IPS DF 19.7 (cell line): ENCODE data around the gene P2RX2.
A peak's percentile ranks its signal among the peaks of the same experiment; 100 is the strongest.
"Not testable (repeated sequence)": the region's sequence is repeated elsewhere in the genome, so short reads cannot be mapped to it uniquely, and the experiment has no call there.

Experiments used
- DNase-seq: peaks from one replicate; pipeline ENCODE4 v3.0.0-alpha.2; 2013; ENCODE audit warnings: low read depth, low spot score

The P2RX2 gene

DNA sequence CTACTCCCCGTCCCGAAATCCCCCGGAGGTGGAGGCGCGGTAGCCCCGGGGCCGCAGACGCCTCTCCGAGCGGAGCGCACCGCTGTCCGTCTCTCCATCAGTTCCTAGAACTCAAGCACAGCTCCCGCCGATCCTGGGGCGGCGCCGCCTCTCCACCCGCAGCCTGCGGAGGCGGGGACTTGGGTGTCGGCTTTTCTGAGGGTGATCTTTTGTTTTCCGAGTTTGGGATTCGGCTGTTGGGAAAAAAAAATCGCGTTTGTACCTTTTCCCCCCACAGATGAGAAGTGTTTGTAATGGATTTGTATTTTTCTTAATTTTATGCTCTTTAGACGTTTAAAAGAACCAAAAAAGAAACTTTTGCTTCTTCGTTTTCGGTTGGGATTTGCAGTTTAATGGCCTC lies 34.8 kb upstream of the P2RX2 start:
- no peak for DNase-seq

DNA sequence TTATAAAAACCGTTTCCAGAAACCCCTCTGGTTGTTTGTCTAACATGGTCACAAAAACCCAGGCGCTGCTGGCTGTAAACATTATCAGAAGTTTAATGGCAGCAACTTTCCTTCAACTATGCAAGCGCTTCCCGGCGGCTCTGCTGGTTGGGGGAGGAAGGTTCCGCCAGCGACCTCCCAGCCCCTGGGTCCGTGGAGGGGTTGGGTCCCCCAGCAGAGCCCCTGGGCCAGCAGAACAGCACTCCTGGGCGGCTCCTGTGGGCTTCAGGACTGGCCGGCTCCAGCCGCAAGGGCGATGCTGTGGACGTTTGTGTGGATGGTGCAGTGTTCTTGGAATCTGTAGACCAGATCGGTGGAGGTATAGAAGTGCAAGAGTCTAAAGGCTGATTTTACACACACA lies 34.1 kb upstream of the P2RX2 start:
- DNase-seq = no peak

DNA sequence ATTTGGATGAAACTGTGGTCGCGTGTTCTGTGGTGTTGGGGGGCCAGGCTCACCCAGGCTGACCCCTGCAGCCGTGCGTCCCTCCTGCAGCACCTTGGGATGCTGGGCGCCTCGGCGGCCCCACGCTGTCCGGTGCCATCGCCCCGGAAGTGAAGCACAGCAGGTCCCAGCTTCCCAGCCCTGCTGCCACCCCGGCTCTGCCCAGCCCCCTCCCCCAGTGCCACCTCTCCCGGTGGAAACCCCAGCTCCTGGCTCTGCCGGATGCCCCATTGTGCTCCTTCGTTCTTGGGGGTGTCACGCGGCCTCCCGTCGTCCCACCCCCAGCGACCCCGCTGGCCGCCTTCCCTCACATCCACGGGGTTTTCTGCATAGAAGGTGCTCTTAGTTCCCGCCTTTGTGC lies 33.4 kb upstream of the P2RX2 start:
- no peak for DNase-seq

- no peak for DNase-seq
These were observed 31.6 kb upstream of the P2RX2 start for GRCh38 chr12:132586929-132587328.

DNA sequence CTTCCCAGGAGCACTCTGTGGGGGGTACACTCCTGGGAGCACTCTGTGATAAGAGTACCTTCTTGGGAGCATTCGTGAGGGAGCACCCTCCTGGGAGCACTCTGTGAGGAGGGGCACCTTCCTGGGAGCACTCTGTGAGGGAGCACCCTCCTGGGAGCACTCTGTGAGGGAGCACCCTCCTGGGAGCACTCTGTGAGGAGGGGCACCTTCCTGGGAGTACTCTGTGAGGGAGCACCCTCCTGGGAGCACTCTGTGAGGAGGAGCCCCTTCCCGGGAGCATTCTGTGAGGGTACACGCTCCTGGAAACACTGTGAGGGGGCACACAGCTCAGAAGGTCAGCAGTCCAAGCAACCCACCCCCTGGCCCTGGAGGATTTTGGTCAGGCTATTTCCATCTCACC lies 30.8 kb upstream of the P2RX2 start:
- DNase-seq = no peak

GRCh38 chr12:132588319-132588718 lies 30.3 kb upstream of the P2RX2 start:
- DNase-seq = no peak

DNA sequence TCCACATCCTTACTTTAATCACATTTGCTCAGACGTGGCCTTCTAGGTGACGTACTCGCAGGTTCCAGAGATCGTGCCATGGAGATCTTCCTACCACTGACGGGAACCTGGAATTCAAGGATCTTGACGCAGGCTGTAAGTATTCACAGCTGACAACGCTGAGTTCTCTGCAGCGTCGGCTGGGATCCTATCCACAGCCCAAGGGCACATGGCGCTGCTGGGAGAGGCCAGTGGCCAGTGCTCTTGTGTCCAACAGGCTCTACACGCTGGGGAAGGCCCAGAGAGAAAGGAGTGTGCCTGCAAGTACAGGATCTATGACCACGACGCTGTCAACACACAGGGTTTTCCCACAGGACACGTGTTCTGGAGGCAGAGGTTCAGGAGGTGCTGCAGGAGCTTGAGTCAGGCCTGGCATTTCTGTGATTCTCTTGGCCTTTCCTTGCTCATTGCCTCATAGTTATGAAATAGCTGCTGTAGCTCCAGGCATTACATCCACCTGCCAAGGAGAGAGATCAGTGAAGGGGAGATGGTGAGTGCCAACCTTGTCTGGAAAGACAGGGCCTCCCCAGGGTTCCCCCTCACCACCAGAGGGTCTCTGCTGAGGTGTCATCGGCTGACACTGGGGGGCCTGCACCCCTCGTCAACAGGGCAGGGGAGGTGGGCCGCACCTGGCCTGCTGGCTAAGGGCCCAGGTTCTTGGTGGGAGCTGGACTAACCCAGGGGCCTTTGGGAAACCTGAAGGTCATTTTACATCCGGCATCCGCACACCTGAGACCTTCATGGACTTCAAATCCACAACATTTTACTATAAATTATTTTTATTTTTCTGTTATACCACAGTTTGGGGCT lies 29.5 kb upstream of the P2RX2 start:
- no peak for DNase-seq

DNA sequence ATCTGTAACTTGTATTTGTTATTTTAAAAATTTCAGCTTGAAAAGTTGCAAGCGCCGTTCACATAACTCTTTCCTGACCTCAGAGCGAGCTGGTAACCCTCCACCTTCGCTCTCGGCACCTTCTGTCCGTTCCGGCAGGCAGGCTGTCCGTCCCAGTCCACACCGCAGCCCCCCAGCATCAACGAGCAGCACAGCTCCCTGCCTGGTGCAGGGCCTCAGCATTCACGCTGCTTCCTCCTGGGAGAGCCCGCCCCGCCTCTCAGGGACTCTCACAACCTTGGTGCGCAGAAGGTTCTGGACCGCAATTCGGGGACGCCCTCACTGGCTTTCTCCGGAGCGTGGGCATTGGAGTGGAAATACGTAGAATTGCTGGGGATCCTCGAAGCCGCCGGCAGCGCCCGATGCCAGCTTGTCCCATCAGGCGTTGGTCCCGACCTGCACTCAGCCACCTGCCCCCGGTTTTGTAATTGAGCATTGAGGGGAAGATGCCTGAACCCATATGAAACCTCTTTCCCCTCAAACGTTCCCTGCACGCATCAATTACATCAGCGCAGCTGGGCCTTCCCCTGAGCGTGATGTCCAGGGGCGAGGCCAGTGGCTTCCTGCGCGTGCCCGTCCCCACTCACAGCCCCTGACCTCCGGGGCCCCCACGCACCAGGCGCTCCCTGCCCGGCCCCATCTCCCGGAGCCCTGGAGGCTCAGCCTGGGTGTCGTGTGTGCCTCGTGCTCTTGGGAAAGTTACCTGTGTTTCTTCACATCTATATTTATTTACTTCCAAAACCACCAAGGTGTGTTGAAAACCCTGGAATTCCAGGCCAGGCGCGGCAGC lies 27.3 kb upstream of the P2RX2 start:
- no peak for DNase-seq

DNA sequence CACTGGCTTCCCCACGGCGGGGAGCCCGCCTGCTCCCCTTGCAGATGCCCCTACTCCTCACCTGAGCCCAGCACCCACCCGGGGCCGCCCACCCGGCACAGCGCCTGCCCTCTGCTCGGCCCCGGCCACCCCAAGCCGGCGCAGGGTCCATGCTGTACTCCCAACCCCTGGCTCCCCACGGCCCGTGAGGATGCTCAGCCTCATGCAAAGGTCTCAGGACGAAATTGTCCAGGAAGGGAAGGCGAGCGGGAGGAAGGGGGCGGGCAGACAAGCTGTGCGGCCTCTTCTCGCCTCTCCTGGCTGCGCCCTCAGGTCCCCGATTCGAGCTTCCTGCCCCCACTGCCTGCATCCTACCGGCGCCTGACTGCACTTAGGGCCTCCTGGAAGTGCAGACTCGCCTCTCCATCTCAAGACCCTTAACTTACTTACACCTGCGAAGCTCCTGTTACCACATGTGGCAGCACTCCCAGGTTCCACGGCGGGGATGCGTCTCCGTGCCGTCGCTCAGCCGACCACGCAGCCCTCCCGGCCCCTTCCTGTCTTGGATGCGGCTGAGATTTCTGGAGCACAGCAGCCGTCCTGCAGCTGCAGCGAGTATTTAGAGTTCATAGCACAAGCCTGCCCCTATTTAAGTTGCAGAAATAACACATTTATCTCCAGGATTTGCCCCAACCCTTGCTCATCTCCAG lies 26.1 kb upstream of the P2RX2 start:
- DNase-seq = no peak

GRCh38 chr12:132593071-132593470 lies 25.5 kb upstream of the P2RX2 start:
- DNase-seq = no peak

GRCh38 chr12:132593521-132593920 lies 25.1 kb upstream of the P2RX2 start:
- no peak for DNase-seq

DNA sequence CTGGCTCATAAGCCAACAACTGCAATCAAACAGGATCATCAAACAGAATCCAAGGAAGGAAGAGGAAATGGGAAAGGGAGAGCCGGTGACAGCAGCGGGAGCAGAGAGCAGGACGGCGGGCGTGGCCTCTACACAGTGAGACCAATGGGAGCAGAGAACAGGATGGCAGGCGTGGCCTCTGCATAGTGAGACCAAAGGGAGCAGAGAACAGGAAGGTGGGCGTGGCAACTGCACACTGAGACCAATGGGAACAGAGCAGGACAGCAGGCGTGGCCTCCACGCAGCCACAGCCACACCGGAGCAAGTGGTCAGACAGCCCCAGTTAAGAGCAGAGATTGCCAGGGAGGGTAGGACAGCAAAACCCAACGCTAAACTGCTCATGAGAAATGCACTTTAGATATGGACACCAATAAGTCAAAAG lies 24.6 kb upstream of the P2RX2 start:
- DNase-seq = peak; percentile 88

DNA sequence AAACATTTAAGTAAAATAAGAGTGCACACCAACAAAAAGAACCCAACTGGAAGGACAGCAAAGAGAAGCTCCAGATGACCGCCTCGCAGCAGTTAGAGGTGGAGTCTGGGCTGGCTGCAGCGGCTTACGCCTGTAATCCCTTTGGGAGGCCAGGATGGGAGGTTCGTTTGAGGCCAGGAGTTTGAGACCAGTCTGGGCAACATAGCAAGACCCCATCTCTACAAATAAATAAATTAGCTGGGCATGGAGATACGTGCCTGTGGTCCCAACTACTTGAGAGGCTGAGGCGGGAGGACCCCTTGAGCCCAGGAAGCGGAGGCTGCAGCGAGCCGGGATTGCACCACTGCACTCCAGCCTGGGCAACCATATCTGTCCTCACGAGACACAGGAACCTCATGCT lies 23.4 kb upstream of the P2RX2 start:
- DNase-seq = no peak

GRCh38 chr12:132596016-132596415 lies 22.6 kb upstream of the P2RX2 start:
- DNase-seq = no peak

DNA sequence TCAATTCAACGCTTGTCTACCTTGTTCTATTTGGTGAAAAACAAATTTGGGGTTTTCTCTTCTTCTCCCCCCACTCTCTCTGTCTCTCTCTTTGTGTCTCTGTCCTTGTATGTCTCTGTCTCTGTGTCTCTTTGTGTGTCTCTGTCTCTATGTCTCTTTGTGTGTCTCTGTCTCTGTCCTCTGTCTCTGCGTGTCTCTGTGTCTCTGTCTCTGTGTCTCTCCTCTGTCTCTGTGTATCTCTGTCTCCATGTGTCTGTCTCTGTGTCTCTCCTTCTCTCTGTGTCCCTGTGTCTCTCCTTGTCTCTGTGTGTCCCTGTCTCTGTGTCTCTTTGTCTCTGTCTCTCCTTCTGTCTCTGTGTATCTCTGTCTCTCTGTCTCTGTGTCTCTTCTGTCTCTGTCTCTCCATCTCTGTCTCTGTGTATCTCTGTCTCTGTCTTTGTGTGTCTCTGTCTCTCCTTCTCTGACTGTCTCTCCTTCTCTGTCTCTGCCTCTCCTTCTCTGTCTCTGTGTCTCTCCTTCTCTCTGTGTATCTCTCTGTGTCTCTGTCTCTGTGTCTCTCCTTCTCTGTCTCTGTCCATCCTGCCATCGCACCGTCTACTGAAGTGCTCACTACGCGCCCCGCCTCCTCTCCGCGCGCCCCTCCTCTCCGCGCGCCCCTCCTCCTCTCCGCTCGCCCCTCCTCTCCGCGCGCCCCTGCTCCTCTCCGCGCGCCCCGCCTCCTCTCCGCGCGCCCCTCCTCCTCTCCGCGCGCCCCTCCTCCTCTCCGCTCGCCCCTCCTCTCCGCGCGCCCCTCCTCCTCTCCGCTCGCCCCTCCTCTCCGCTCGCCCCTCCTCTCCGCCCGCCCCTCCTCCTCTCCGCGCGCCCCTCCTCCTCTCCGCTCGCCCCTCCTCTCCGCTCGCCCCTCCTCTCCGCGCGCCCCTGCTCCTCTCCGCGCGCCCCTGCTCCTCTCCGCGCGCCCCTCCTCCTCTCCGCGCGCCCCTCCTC lies 21.0 kb upstream of the P2RX2 start:
- DNase-seq = no peak

GRCh38 chr12:132599502-132599901 lies 19.1 kb upstream of the P2RX2 start:
- not testable (repeated sequence) for DNase-seq

DNA sequence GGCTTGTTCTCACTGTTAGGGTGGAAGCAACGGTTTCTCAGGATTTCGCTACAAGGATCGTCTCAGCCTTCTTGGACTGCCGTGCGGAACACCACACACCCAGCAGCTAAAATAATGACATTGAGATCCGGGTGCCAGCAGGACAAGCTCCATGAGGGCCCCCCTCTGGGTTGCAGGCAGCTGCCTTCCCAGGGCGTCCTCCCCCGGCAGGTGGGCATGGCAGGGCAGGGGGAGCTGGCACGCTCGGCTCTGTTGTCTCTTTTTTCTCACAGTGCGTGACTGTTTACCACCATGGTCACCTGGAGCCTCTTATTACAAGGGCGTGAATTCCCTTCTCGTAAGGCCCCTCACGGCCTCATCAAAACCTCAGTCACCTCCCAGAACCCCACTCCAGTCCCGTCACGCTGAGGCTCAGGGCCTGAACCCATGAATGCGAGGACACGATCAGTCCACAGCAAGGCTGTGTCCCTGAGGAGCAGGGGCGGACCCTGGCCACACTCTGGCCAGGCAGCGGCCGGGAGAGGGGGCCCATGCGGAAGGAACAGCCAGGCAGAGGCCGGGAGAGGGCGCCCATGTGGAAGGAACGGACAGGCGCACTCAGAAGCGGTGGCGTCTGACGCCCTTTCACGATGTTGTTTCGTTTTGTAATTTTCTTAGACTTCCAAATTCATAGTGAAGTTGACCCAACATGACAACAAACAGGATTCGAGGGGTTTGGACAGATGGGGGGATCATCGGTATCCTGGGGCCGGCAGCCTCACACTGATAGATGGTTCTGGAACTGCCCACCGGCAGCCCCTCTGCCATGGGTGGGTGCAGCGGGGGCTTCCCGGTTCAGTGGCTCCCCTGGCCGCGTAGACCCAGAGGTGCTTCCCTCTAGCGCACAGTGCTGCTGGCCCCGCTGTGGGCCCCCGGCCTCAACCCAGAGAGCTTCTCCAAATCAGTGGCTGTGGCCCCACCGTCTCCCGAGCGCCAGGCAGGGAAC lies 18.2 kb upstream of the P2RX2 start:
- DNase-seq = no peak

DNA sequence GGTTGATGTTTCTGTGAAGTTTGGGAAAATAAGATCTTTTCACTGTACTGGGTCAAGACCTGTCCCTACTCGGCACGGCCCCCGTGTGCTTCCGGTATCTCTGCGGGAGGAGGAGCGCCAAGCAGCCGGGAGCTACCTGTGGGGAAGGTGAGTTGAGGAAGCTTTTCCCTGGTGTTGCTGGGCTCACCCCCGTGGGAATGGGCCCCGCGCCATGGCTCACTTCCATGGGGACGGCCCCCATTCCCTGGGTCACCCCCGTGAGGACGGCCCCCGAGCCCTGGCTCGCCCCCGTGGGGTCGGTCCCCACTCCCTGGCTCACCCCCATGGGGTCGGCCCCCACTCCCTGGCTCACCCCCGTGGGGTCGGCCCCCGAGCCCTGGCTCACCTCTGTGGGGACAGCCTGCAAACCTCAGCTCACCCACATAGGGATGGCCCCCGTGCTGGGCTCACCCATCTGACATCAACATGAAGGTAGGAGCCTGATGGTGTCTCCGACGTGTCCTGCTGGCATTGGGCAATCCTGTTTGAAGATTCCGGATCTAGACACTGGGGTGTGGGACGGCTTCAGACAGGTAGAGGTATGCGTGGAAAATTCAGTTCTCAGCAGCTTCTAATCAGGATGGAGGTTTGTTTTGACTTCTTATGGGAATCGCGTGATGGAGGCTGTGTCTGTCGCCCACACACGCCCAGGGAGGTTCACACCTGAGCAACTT lies 17.2 kb upstream of the P2RX2 start:
- DNase-seq = no peak

GRCh38 chr12:132602572-132603239 lies 15.9 kb upstream of the P2RX2 start:
- DNase-seq = no peak
